Smooth muscle cell (in vitro differentiated cells): ENCODE data around the gene RGS9BP. TPM values are rescaled to one million over a fixed set of nuclear protein-coding genes. Genes with fewer than 3 reads are reported as not detected.

Experiments
- DNase-seq: peaks from one replicate; lab custom pipeline; 2025; ENCODE audit not compliant: unreplicated experiment; lab: John Stamatoyannopoulos, UW
- H2AFZ ChIP-seq: fragments of 200-600 bp; sonication (generic); 2 replicates; pipeline ENCODE4 v1.6.0; 2016; ENCODE audit warnings: antibody characterized with exemption, low read depth, mild to moderate bottlenecking
- H3F3A ChIP-seq: fragments of 200-600 bp; sonication (generic); 2 replicates; pipeline ENCODE4 v1.6.0; 2017; ENCODE audit warnings: antibody characterized with exemption, low read depth
- H3K27ac ChIP-seq: fragments of 200-600 bp; sonication (generic); 2 replicates; pipeline ENCODE4 v1.5.1; 2016; ENCODE audit warnings: low read depth, mild to moderate bottlenecking
- H3K27me3 ChIP-seq: fragments of 200-600 bp; sonication (generic); 2 replicates; pipeline ENCODE4 v1.6.1; 2016; ENCODE audit warnings: low read depth, mild to moderate bottlenecking
- H3K36me3 ChIP-seq: fragments of 200-600 bp; sonication (generic); 2 replicates; pipeline ENCODE4 v1.5.1; 2016; ENCODE audit warnings: low read depth
- H3K4me1 ChIP-seq: fragments of 200-600 bp; sonication (generic); 2 replicates; pipeline ENCODE4 v1.5.1; 2016; ENCODE audit warnings: low read depth
- H3K4me2 ChIP-seq: fragments of 200-600 bp; sonication (generic); 2 replicates; pipeline ENCODE4 v1.6.0; 2016; ENCODE audit warnings: mild to moderate bottlenecking
- H3K4me3 ChIP-seq: fragments of 200-600 bp; sonication (generic); 2 replicates; pipeline ENCODE4 v1.5.1; 2016; ENCODE audit warnings: mild to moderate bottlenecking
- H3K79me2 ChIP-seq: fragments of 200-600 bp; sonication (generic); 2 replicates; pipeline ENCODE4 v1.6.0; 2016; ENCODE audit warnings: low read depth, mild to moderate bottlenecking
- H3K9ac ChIP-seq: fragments of 200-600 bp; sonication (generic); 2 replicates; pipeline ENCODE4 v1.6.0; 2016; ENCODE audit warnings: low read depth
- H3K9me3 ChIP-seq: fragments of 200-600 bp; sonication (generic); replicated peaks from 2 replicates; pipeline ENCODE4 v1.5.1; 2016; ENCODE audit warnings: low read depth
- H4K20me1 ChIP-seq: fragments of 200-600 bp; sonication (generic); 2 replicates; pipeline ENCODE4 v1.6.0; 2016; ENCODE audit warnings: low read depth
- CTCF ChIP-seq: fragments of 200-600 bp; sonication (generic); IDR thresholded peaks from 2 replicates; pipeline ENCODE4 v1.5.1; 2017; ENCODE audit warnings: borderline replicate concordance, mild to moderate bottlenecking, antibody characterized with exemption; ENCODE audit not compliant: insufficient read depth, poor library complexity, severe bottlenecking
- WGBS: methylation state at CpG from one replicate; pipeline ENCODE4 v1.1.7; 2016; ENCODE audit warnings: low lambda C conversion rate; 5-methylcytosine and 5-hydroxymethylcytosine counted together
- polyA plus RNA-seq: library from polyadenylated mRNA; unstranded; fragments of >200 nt; fragmentation: Nextera tagmentation; extraction: Ambion mirVana; gene quantifications from 2 replicates; pipeline ENCODE4 v1.2.1, GENCODE V29; 2016
- total RNA-seq: library from RNA; depleted of rRNA; stranded (reverse); fragments of >200 nt; gene quantifications from 2 replicates; pipeline ENCODE4 v1.2.3, GENCODE V29; 2014

Gene RGS9BP
- total and polyA plus RNA-seq, 2 experiments from 2014 or later, result not detected

DNA sequence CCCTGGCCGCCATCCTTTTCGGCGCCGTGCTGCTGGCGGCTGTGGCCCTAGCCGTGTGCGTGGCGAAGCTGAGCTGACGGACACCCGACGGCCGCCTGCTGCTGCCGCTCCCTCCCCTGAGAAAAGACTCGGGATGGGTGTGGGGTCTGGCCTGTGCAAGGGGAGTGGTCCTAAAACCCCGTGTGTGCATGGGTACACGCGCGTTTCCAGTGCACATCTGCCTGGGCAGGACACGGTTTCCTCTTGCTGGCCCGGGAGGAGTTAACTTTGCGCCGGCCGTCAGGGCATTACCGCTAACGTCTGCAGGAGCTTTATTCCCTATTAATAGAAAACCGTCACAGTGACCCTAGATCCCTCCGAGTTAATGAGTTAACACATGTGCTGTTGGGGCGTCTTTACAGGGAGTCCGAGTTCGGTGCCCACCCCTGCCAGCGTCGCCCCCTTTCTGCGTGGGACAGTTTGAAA lies 1.3 kb downstream of the RGS9BP start:
- H3K9ac ChIP-seq, result no peak overlapping the region
- WGBS, result 32% methylated on average over 33 of the region's 33 CpGs
- no peak overlapping the region for H2AFZ ChIP-seq
- TF ChIP-seq CTCF, result no peak
- H3K4me2 ChIP-seq, result peak overlapping the region; percentile 17
- H3K4me1 ChIP-seq, result peaks cover 22% of the 10 kb centered on the region
- peaks cover 6% of the 10 kb centered on the region for H3F3A ChIP-seq
- no peak overlapping the region for H3K4me3 ChIP-seq
- no peak for DNase-seq
- H3K27ac ChIP-seq, result no peak overlapping the region
- no peaks in the 10 kb centered on the region for H3K9me3 ChIP-seq
- peaks cover 20% of the 10 kb centered on the region for H3K79me2 ChIP-seq
- peaks cover 33% of the 10 kb centered on the region for H4K20me1 ChIP-seq
- no peaks in the 10 kb centered on the region for H3K36me3 ChIP-seq
- peaks cover 21% of the 10 kb centered on the region for H3K27me3 ChIP-seq

DNA sequence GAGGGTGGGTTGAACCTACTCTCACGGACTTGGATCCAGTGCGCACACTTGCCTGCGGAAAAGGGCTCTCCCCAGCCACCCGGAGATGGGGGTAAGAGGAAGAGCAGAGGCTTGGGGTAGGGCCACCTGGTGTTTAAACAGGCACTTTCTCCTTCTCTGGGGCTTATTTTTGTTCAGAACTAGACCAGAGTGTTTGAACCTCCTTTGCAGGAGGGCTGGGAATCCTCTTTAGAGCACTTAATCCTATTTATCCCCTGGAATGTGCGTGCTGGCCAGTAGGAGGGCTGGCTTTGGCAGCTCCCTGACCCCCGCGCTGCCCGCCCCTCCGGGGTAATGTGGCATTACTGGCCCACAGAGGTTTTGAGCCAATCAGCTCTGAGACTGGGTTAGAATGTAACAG lies 2.0 kb downstream of the RGS9BP start:
- Histone ChIP-seq H3K9me3 (no peaks in the 10 kb centered on the region), H2AFZ (no peak overlapping the region)
- peak; percentile 18 for DNase-seq

GRCh38 chr19:32680986-32681385 lies 5.3 kb downstream of the RGS9BP start:
- no peak for DNase-seq
- peaks cover 16% of the 10 kb centered on the region for H3K27me3 ChIP-seq
- no peak overlapping the region for H2AFZ ChIP-seq
- no peak for TF ChIP-seq CTCF
- H3K27ac ChIP-seq, result no peak overlapping the region
- H3K9me3 ChIP-seq, result no peaks in the 10 kb centered on the region
- H3K36me3 ChIP-seq, result no peaks in the 10 kb centered on the region
- H3K9ac ChIP-seq, result no peak overlapping the region
- H4K20me1 ChIP-seq, result peaks cover 8% of the 10 kb centered on the region
- no peak overlapping the region for H3K4me2 ChIP-seq
- H3K79me2 ChIP-seq, result no peaks in the 10 kb centered on the region
- peaks cover 6% of the 10 kb centered on the region for H3F3A ChIP-seq
- peaks cover 11% of the 10 kb centered on the region for H3K4me1 ChIP-seq
- no peak overlapping the region for H3K4me3 ChIP-seq
- 87% methylated on average over 2 of the region's 2 CpGs for WGBS

More for the DNA sequence above, 2.0 kb downstream of the RGS9BP start:
- Histone ChIP-seq H3K36me3 (no peaks in the 10 kb centered on the region), H3K9ac (no peak overlapping the region), H3K27me3 (peaks cover 21% of the 10 kb centered on the region), H3F3A (peaks cover 6% of the 10 kb centered on the region), H3K27ac (no peak overlapping the region), H3K4me2 (peak overlapping the region; percentile 17), H3K4me3 (no peak overlapping the region), H3K4me1 (peaks cover 22% of the 10 kb centered on the region), H4K20me1 (peaks cover 26% of the 10 kb centered on the region), H3K79me2 (peaks cover 17% of the 10 kb centered on the region)
- TF ChIP-seq CTCF, result no peak
- 14% methylated on average over 9 of the region's 9 CpGs for WGBS

DNA sequence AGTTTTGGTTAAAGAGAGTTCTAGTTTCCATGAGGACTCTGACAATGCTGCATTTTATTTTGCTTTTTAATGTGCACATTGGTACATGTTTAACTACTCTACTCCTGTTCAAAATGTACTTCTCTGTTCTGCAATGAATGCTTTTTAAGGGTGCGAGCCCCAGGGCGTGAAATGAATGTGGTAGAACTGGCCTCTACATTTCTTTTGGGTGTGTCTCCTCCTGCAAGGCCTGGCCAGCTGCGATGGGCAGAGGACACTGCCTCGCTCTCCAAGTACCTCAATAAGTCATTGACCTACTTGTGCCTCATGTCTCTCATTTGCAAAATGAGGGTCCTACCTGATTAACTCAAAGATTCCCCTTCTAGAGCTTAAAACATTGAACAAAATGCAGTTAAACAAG lies 6.7 kb downstream of the RGS9BP start:
- Histone ChIP-seq H3K4me2 (no peak overlapping the region), H3K79me2 (no peaks in the 10 kb centered on the region), H3K9ac (no peak overlapping the region), H3K27ac (no peak overlapping the region), H3K9me3 (no peaks in the 10 kb centered on the region), H3K36me3 (no peaks in the 10 kb centered on the region), H4K20me1 (peaks cover 3% of the 10 kb centered on the region), H3F3A (peaks cover 6% of the 10 kb centered on the region), H3K4me1 (peaks cover 2% of the 10 kb centered on the region), H3K4me3 (no peak overlapping the region), H3K27me3 (peaks cover 2% of the 10 kb centered on the region), H2AFZ (no peak overlapping the region)
- DNase-seq, result no peak
- TF ChIP-seq CTCF, result no peak
- 83% methylated on average over 4 of the region's 4 CpGs for WGBS
